ENCODE data around the gene SPNS3.

The SPNS3 gene

GRCh38 chr17:4488989-4489595, 55.4 kb downstream of the SPNS3 start:
- DNase-seq (ENCODE audit: low read depth, low spot score): no peak

GRCh38 chr17:4490109-4490591, 56.4 kb downstream of the SPNS3 start:
- no peak for DNase-seq (ENCODE audit: low read depth, low spot score)

- no peak for DNase-seq (ENCODE audit: low read depth, low spot score)
Measured at GRCh38 chr17:4490637-4491061, 56.9 kb downstream of the SPNS3 start.

GRCh38 chr17:4492721-4493561, 59.2 kb downstream of the SPNS3 start:
- DNase-seq (ENCODE audit: low read depth, low spot score): no peak

- DNase-seq (ENCODE audit: low read depth, low spot score): no peak
Measured at GRCh38 chr17:4497101-4497824, 63.5 kb downstream of the SPNS3 start.

- DNase-seq (ENCODE audit: low read depth, low spot score): no peak
Measured at GRCh38 chr17:4498461-4499397, 65.0 kb downstream of the SPNS3 start, which contains the start of gene SPNS2. SPNS2 (plus strand) TSS chr17:4498881; CDS start chr17:4499048, 167 bp downstream.

GRCh38 chr17:4499431-4500190, 65.9 kb downstream of the SPNS3 start:
- DNase-seq (ENCODE audit: low read depth, low spot score): no peak

GRCh38 chr17:4500191-4500571, 66.4 kb downstream of the SPNS3 start:
- DNase-seq (ENCODE audit: low read depth, low spot score): no peak

GRCh38 chr17:4501295-4501949, 67.7 kb downstream of the SPNS3 start:
- no peak for DNase-seq (ENCODE audit: low read depth, low spot score)

- DNase-seq (ENCODE audit: low read depth, low spot score): no peak
Measured at GRCh38 chr17:4502466-4503154, 68.9 kb downstream of the SPNS3 start.

GRCh38 chr17:4503283-4504025, 69.7 kb downstream of the SPNS3 start:
- DNase-seq (ENCODE audit: low read depth, low spot score): no peak

- DNase-seq (ENCODE audit: low read depth, low spot score): no peak
Measured at GRCh38 chr17:4504188-4504587, 70.4 kb downstream of the SPNS3 start.

- DNase-seq (ENCODE audit: low read depth, low spot score): no peak
Measured at GRCh38 chr17:4505187-4505586, 71.4 kb downstream of the SPNS3 start.

- no peak for DNase-seq (ENCODE audit: low read depth, low spot score)
Measured at GRCh38 chr17:4506175-4506813, 72.6 kb downstream of the SPNS3 start.

- no peak for DNase-seq (ENCODE audit: low read depth, low spot score)
Measured at GRCh38 chr17:4506892-4507291, 73.2 kb downstream of the SPNS3 start.

- DNase-seq (ENCODE audit: low read depth, low spot score): no peak
Measured at GRCh38 chr17:4507361-4508111, 73.8 kb downstream of the SPNS3 start.

- no peak for DNase-seq (ENCODE audit: low read depth, low spot score)
Measured at GRCh38 chr17:4508207-4508606, 74.5 kb downstream of the SPNS3 start.

Data from brain pericyte (primary cell).